IgD-negative memory B cell (primary cell): ENCODE measurements around the gene LIF. TPM values are rescaled to one million over a fixed set of nuclear protein-coding genes. Genes with fewer than 3 reads are reported as not detected.
"Not testable (repeated sequence)": the region's sequence is repeated elsewhere in the genome, so short reads cannot be mapped to it uniquely, and the experiment has no call there.

Experiments
- H3K27ac Mint-ChIP-seq, 3 donors: one replicate each; pipeline ENCODE4 v1.8.0; 2020 to 2022; ENCODE audit warnings: mild to moderate bottlenecking in 3 of 3, mixed read lengths in 3 of 3, moderate library complexity in 1 of 3
- H3K27me3 Mint-ChIP-seq: one replicate; pipeline ENCODE4 v1.8.0; 2021; ENCODE audit warnings: mixed read lengths
- H3K36me3 Mint-ChIP-seq: one replicate; pipeline ENCODE4 v1.8.0; 2020; ENCODE audit warnings: mild to moderate bottlenecking, mixed read lengths
- H3K4me1 Mint-ChIP-seq, 3 donors: one replicate each; pipeline ENCODE4 v1.8.0; 2020 to 2022; ENCODE audit warnings: mixed read lengths in 3 of 3, mild to moderate bottlenecking in 1 of 3
- H3K4me3 Mint-ChIP-seq, 4 donors: one replicate each; pipeline ENCODE4 v1.8.0; 2020 to 2022; ENCODE audit warnings: mild to moderate bottlenecking in 4 of 4, mixed read lengths in 4 of 4, moderate library complexity in 3 of 4
- H3K9me3 Mint-ChIP-seq, 3 donors: one replicate each; pipeline ENCODE4 v1.8.0; 2020 to 2021; ENCODE audit warnings: mixed read lengths in 3 of 3, mild to moderate bottlenecking in 1 of 3
- polyA plus RNA-seq: library from polyadenylated mRNA; unstranded; fragments of 300-500 nt; fragmentation: Illumina TruSeq; gene quantifications from one replicate; pipeline ENCODE4 v1.2.3, GENCODE V29; 2021

Gene LIF
- polyA plus RNA-seq, 1 donor from 2014 or later: not detected

DNA sequence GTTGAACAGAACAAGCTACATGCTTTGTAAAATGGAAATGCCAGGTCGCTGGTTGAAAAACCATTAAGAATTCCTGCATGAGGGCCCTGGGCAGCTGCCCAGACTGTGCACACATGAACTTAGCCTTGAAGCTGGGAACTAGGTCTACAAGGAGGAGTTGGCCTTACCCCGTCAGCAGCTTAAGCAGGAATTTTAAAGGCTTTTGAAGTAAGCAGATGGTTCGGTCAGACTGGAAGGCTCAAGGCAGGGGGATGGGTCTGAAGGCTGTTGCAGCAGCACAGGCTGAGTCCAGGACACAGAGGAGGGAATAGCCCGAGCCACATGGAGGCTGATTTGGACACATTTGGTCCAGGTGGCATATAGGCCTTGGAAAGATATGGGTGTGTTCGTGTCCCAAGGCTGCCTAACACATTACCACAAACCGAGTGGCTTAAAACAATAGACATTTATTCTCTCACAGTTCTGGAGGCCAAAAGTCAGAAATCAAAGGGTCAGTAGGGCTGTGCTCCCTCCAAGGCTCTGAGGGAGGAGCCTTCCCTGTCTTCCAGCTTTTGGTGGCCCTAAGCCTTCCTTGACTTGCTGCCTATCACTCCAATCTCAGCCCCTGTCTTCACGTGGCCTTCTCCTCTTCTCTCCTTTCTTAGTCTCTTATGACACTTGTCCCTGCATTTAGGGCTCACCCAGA lies 11.6 kb downstream of the LIF start:
- no peak overlapping the region for H3K4me3 Mint-ChIP-seq
- peaks cover 2% of the 10 kb centered on the region for H3K27me3 Mint-ChIP-seq

DNA sequence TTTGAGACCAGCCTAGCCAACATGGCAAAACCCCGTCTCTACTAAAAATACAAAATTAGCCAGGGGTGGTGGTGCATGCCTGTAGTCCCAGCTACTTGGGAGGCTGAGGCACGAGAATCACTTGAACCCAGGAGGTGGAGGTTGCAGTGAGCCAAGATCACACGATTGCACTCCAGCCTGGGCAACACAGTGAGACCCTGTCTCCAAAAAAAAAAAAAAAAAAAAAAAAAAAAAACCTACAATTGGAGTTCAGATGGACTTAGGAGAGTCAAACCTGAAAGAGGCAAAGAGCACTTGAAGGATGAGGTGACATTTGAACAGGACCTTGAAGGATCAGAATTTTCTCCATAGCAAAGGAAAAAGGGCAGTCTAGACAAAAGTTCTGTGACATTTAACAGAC lies 12.2 kb downstream of the LIF start:
- H3K27me3 Mint-ChIP-seq, H3K4me3 Mint-ChIP-seq, H3K4me1 Mint-ChIP-seq, H3K9me3 Mint-ChIP-seq, H3K27ac Mint-ChIP-seq, H3K36me3 Mint-ChIP-seq: not testable (repeated sequence)

More for the DNA sequence above, 11.6 kb downstream of the LIF start:
- Mint-ChIP-seq H3K4me1 (peaks cover 0 to 2% (median 2%) of the 10 kb centered on the region in 3 donors), H3K36me3 (peaks cover 1% of the 10 kb centered on the region), H3K9me3 (peaks cover 0 to 2% (median 0%) of the 10 kb centered on the region in 3 donors), H3K27ac (no peak overlapping the region)

DNA sequence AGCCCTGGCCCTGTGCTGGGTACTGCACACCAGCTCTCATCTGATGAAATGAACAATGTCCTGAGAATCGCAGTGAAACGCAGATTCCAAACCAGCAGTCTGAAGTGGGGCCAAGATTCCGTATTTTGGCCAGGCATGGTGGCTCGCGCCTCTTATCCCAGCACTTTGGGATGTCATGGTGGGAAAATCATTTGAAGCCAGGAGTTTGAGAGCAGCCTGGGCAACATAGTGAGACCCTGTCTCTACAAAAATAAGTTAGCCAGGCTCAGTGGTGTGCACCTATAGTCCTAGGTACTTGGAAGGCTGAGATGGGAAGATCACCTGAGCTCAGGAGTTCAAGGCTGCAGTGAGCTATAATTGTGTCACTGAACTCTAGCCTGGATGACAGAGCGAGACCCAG lies 13.0 kb downstream of the LIF start:
- Mint-ChIP-seq H3K4me3 (no peak overlapping the region), H3K4me1 (peaks cover 0 to 2% (median 2%) of the 10 kb centered on the region in 3 donors), H3K9me3 (peaks cover 0 to 2% (median 0%) of the 10 kb centered on the region in 3 donors), H3K27ac (no peak overlapping the region), H3K36me3 (peaks cover 1% of the 10 kb centered on the region), H3K27me3 (peaks cover 4% of the 10 kb centered on the region)

DNA sequence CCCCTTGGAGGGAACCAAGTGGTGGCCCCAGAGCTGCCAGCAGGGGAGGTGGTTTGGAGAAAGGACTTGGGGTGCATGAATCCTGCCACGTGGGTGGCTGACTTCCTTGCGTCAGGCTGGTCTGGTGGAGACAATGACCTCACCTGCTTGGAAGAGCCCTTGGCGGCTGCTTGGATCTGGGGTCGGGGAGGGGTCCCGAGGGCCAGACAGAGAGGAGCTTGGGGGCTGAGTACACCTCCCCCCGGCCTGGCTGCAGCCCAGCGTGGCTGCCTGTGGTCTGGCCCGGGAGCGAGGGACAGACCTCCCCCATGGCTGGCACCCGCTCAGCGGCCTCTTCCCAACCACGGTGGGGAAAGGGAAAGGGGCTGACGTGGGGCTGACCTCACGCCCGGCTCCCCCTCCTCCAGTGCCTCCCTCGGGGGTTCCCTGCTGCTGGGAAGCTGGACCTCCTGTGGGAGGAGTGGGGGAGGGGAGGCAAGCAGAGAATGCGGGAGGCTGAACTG lies 13.8 kb downstream of the LIF start:
- no peak overlapping the region for H3K4me3 Mint-ChIP-seq
- peaks cover 9% of the 10 kb centered on the region for H3K27me3 Mint-ChIP-seq
- H3K27ac Mint-ChIP-seq: no peak overlapping the region
- peaks cover 0 to 2% (median 2%) of the 10 kb centered on the region in 3 donors for H3K4me1 Mint-ChIP-seq
- H3K36me3 Mint-ChIP-seq: peaks cover 1% of the 10 kb centered on the region
- H3K9me3 Mint-ChIP-seq: peaks cover 0 to 2% (median 0%) of the 10 kb centered on the region in 3 donors

DNA sequence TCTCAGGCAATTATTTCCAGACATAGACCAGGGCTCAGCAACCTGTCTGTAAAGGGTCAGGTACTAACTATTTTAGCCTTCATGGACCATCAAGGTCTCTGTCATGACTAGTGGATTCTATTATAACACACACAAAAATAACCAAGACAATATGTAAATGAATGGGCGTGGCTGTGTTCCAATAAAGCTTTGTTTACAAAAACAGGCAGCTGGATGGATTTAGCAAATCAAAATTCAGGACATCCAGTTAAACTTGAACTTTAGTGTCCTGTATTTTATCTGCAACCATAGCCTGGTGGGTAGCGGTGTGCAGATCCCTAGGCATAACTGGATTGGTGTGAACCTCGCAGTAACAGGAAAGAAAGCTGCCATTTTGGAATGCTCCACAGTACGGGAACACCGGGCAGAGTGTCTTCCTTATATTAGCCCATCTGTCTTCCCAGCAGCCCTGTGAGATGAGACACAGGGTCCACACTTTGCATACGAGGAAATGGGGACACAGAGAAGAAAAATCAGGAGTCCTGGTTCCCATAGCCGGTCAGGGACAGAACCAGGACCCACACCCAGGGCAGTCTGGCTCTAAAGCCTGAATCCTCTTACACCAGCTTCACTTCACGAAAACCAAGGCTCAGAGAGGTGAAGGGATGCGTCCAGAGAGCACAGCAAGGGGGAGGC lies 15.6 kb downstream of the LIF start:
- H3K9me3 Mint-ChIP-seq: peaks cover 0 to 2% (median 0%) of the 10 kb centered on the region in 3 donors
- H3K4me3 Mint-ChIP-seq: no peak overlapping the region
- H3K4me1 Mint-ChIP-seq: peaks cover 0 to 2% (median 2%) of the 10 kb centered on the region in 3 donors
- H3K27ac Mint-ChIP-seq: no peak overlapping the region
- no peaks in the 10 kb centered on the region for H3K36me3 Mint-ChIP-seq
- peaks cover 14% of the 10 kb centered on the region for H3K27me3 Mint-ChIP-seq

DNA sequence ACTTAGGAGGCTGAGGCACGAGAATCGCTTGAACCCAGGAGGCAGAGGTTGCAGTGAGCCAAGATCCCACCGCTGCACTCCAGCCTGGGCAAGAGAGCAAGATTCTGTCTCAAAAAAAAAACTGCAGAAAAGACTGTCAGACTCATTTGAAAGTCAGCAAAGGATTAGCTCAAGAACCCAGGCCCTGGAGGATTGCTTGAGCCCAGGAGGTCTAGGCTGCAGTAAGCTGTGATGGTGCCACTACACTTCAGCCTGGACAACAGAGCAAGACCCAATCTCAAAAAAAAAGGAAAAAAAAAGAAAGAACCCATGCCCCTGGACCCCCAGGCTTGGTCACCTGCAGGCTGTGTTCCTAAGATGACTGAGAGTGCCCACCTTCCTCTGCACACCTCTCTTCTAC lies 16.2 kb downstream of the LIF start:
- H3K4me3 Mint-ChIP-seq: no peak overlapping the region

DNA sequence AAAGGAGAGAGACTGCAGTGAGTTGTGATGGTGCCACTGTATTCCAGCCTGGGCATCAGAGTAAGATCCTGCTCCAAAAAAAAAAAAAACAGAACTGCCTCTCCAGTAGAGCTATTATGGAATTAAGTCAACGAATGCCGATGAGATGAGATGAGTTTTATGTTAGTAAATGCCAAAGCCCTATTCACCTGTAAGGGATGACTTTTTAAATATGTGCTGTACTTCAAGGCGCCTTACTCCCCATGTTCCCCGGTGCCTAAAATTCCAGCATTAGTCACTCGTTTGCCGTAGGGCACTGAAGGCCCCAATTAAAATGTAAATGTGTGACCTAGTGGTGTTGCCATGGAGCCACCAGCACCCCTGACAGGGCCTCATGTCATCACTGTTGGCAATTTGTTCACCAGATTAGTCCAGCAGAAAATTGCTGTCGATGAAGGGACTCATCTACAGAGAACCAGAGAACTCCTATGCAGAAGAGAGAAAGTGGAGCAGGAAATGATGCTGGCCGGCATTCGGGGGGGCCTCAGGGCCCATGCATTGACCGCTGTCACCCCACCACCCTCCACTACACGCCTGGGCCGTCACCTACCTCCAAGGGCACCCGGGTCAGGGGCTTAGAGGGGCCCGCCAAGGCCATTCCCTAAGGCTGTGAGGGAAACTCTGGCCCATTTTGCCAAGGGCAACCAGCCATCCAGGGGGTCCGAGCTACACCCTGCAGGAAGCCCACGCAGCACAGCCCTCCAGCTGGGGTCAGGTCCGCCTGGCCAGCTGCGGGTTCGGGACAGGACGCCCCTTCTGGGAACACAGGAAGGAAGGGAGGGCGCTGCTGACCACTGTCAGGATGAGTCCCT lies 17.8 kb downstream of the LIF start:
- peaks cover 18% of the 10 kb centered on the region for H3K27me3 Mint-ChIP-seq
- H3K4me3 Mint-ChIP-seq: no peak overlapping the region
- no peak overlapping the region for H3K27ac Mint-ChIP-seq
- H3K4me1 Mint-ChIP-seq: peaks cover 0 to 9% (median 2%) of the 10 kb centered on the region in 3 donors
- H3K9me3 Mint-ChIP-seq: peaks cover 0 to 2% (median 0%) of the 10 kb centered on the region in 3 donors
- H3K36me3 Mint-ChIP-seq: no peaks in the 10 kb centered on the region

More for the DNA sequence above, 16.2 kb downstream of the LIF start:
- Mint-ChIP-seq H3K27ac (peak overlapping the region in 1 of 3 donors; percentile 53), H3K4me1 (peaks cover 0 to 2% (median 2%) of the 10 kb centered on the region in 3 donors), H3K9me3 (peaks cover 0 to 2% (median 0%) of the 10 kb centered on the region in 3 donors), H3K27me3 (peaks cover 16% of the 10 kb centered on the region), H3K36me3 (no peaks in the 10 kb centered on the region)

DNA sequence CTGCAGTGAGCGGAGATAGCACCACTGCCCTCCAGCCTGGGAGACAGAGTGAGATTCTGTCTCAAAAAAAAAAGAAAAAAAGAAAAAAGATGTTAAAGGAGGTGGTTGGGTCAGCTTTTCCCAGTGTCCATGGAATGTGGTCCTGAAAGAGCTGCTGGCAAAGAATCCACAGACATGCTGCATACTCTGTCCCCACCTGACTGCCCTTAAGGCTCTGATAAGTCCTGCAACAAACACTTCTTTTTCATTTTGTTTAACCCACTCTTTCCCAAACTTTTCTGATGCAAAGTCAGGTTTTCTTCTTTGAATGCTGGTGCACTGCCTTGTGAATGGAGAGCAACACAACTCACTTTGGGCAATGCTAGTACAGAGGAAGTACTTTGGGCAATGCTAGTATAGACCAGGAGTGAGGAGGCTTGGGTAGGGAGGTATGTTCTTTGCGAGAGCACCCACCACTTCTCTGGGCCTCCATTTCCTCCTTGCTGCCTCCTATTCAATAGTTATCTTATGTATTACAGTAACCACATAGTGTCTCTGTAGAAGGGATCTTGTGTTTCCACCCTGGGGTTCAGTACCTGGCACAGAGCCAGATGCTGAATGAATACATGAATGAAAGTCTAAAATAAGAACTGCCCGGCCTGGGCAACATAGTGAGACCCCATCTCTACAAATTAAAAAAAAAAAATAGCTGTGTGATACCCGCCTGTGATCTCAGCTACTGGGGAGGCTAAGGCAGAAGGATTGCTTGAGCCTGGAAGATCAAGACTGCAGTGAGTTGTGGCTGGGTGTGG lies 18.9 kb downstream of the LIF start:
- peaks cover 0 to 13% (median 2%) of the 10 kb centered on the region in 3 donors for H3K4me1 Mint-ChIP-seq
- H3K27ac Mint-ChIP-seq: peak overlapping the region in 1 of 3 donors; percentile 4
- H3K36me3 Mint-ChIP-seq: no peaks in the 10 kb centered on the region
- H3K4me3 Mint-ChIP-seq: no peak overlapping the region
- H3K9me3 Mint-ChIP-seq: peaks cover 0 to 2% (median 0%) of the 10 kb centered on the region in 3 donors
- peaks cover 22% of the 10 kb centered on the region for H3K27me3 Mint-ChIP-seq

DNA sequence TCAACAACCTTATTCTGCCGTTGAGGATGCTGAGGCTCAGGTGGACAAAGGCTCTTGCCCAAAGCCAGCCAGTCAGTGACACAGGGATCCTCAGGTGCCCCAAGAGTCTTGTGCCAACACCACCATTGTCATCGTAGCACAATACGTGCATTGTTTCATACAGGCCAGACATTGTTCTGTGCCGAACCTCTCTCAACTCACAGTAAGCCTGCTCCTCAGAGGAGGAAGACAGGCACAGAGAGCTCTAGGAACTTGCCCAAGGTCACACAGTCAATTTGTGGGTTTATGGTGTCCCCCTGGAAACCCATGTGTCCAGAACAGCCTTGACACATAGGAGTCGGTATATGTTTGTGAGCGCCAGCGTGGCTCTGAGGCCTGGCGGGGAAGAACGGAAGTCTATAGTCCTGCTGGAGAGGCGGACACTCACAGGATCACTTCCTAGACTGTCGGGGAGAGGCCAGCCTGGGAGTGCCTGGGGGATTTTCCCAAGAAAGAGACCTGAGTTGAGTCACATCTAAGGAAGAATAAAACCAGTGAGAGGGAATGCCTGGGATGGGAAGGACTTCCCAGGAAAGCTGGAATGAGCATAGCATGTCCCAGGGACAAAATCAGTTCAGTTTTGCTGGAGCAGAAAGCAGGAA lies 20.2 kb downstream of the LIF start:
- no peaks in the 10 kb centered on the region for H3K9me3 Mint-ChIP-seq
- H3K4me1 Mint-ChIP-seq: peaks cover 2 to 22% (median 9%) of the 10 kb centered on the region in 3 donors
- no peak overlapping the region for H3K27ac Mint-ChIP-seq
- H3K36me3 Mint-ChIP-seq: no peaks in the 10 kb centered on the region
- H3K4me3 Mint-ChIP-seq: no peak overlapping the region
- peaks cover 22% of the 10 kb centered on the region for H3K27me3 Mint-ChIP-seq

DNA sequence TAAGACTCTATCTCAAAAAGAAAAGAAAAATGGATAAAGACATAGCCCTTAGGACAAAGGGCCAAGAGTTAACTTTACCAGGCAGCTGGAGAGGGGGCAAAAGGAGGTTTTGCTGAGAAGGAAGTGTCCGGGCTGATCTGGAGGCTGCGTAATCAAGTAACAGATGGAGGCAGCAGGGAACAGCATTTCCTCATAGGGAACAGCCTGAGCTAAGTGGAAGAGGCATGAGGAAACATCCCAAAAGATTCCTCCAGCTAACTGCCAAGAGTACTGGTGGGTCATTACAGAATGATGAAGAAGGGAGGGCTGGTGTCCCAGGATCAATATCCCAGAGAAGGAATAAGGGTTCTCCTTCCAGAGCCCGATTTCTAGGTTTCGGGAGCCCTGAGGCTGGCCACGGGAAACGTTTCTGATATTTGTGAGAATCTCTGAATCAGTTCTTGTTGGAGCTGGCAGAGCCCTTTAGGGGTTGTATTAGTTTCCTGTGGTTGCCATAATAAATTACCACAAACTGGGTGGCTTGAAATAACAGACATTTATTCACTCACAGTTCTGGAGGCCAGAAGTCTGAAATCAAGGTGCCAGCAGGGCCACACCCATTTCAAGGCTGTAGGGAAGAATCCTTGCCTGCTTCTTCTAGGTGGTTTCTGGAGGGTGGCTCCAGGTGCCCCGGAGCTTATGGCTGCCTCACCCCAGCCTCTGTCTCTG lies 21.2 kb downstream of the LIF start:
- Mint-ChIP-seq H3K4me3 (peak overlapping the region in 1 of 4 donors; percentile 22), H3K4me1 (peaks cover 12 to 29% (median 16%) of the 10 kb centered on the region in 3 donors), H3K9me3 (no peaks in the 10 kb centered on the region), H3K36me3 (no peaks in the 10 kb centered on the region), H3K27me3 (peaks cover 19% of the 10 kb centered on the region), H3K27ac (no peak overlapping the region)

DNA sequence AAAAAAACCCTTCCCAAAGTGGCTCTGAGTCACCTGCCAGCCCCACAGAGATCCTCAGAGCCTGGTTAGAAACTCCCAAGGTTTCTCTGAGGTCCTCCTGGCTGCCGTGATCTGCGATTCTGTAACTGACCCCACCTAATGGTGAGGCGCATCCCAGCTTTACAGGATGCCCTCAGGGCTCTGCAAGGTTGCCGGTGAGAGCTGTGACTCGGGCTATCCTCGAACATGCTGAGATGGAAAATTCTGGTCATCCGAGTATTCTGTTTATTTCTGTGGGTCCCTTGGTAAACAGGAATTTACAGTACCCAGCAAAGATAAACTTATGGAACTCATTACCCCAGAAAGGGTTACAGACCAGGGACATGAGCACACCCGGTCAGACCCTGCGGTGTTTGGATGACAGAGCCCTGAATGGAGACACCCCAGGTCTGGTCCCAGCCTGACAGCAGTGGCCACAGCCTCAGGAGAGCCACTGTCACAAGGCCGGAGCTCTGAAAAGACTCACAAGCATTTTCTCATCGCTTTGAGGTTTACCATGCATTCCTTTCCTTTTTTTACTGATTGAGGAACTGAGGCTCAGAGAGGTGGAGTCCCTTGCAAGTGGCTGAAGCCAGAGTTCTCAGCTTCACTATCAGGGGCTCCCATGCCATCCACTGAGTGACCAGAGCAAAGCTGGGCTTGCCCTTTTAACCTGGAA lies 22.2 kb downstream of the LIF start:
- H3K27me3 Mint-ChIP-seq: peaks cover 19% of the 10 kb centered on the region
- H3K4me3 Mint-ChIP-seq: no peak overlapping the region
- no peaks in the 10 kb centered on the region for H3K9me3 Mint-ChIP-seq
- no peak overlapping the region for H3K27ac Mint-ChIP-seq
- H3K36me3 Mint-ChIP-seq: no peaks in the 10 kb centered on the region
- peaks cover 15 to 34% (median 18%) of the 10 kb centered on the region in 3 donors for H3K4me1 Mint-ChIP-seq

DNA sequence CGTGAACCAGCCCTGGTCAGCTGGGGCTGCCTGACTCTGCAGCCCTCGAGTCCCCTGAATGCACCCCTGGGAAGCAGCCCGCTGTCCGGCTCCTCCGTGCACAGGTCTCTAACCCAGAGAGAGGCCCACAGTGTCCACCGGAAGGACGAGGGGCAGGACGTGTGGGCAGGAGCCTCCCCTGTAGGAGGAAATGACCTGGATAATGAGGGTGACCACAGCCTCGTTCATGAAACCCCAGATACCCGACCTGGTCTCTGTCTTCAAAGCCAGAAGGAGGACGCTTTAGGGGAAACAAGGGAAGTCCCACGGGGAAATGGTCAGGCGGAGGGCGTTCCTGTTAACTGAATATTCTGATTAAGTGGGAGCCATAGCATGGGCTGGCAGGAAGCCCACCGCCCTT lies 23.3 kb downstream of the LIF start:
- H3K27ac Mint-ChIP-seq: no peak overlapping the region
- H3K27me3 Mint-ChIP-seq: peaks cover 16% of the 10 kb centered on the region
- peaks cover 15 to 34% (median 18%) of the 10 kb centered on the region in 3 donors for H3K4me1 Mint-ChIP-seq
- peak overlapping the region in 1 of 4 donors; percentile 72 for H3K4me3 Mint-ChIP-seq
- H3K9me3 Mint-ChIP-seq: no peaks in the 10 kb centered on the region
- H3K36me3 Mint-ChIP-seq: no peaks in the 10 kb centered on the region

DNA sequence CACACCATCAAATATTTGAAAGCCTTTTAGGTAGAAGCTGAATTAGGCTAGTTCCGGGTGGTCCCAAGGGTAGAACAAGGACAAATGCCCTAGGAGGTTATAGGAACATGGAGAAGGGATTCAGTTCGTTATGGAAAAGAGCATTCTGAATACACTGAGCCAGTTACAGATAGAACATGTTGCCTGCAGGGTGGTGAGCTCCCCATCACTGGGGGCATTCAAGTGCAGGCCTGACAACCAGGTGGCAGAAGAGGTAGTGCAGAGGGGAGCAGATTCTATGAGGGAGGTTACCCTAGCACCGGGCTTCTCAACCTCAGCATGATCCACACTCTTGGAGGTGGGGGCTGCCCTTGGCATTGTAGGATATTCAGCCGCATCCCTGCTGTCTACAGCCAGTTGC lies 24.2 kb downstream of the LIF start:
- H3K36me3 Mint-ChIP-seq: no peaks in the 10 kb centered on the region
- H3K4me1 Mint-ChIP-seq: peaks cover 15 to 34% (median 18%) of the 10 kb centered on the region in 3 donors
- peaks cover 12% of the 10 kb centered on the region for H3K27me3 Mint-ChIP-seq
- no peaks in the 10 kb centered on the region for H3K9me3 Mint-ChIP-seq
- H3K27ac Mint-ChIP-seq: no peak overlapping the region
- H3K4me3 Mint-ChIP-seq: peak overlapping the region in 1 of 4 donors; percentile 67
